Measurements from ENCODE around the gene TOB2.
A peak's percentile ranks its signal among the peaks of the same experiment; 100 is the strongest.

Gene TOB2

DNA sequence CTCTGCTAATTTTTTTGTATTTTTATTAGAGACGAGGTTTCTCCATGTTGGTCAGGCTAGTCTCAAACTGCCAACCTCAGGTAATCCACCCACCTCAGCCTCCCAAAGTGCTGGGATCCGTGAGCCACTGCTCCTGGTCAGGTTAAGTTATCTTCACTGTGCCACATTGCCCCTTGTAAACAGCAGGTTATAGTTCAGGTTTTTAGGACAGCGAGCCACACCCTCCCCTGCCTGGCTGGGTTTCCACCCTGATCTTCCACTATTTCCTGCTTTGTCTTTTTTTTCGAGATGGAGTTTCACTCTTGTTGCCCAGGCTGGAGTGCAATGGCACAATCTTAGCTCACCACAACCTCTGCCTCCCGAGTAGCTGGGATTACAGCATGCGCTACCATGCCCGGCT lies 38.4 kb upstream of the TOB2 start:
- no peaks in the 10 kb centered on the region for H3K9me3 ChIP-seq (ENCODE audit: control insufficient read depth, insufficient read depth, low read depth, low read length)
- H3K36me3 ChIP-seq (ENCODE audit: control insufficient read depth in 2 of 2, insufficient read depth in 1 of 2, low read length in 2 of 2): peaks cover 0 to 3% of the 10 kb centered on the region in 2 experiments; a peak in 2 of 3 replicates
- H3K4me3 ChIP-seq (ENCODE audit: low read depth, low read length): no peak overlapping the region
- H3K4me1 ChIP-seq (ENCODE audit: control insufficient read depth, insufficient read depth, low read length): peaks cover 8% of the 10 kb centered on the region; the same call in 1 of the 2 replicates
- H3K27ac ChIP-seq (ENCODE audit: extremely low read depth, low read depth, low read length): no peak overlapping the region
- ChIA-PET POLR2A (interaction anchor here (1.2 kb wide), 1 partner anchor 39 kb away, joined by 3 read pairs; the partner anchor contains the start of gene TOB2), CTCF (interaction anchor here (1.5 kb wide), 1 partner anchor 33 kb away, joined by 5 read pairs; no protein-coding TSS in a partner anchor)
- TF ChIP-seq KLF1 (tag by site-specific recombination; IDR thresholded peaks at IDR 0.05) (0 out of 2 replicates have a peak, but pooled peaks have one; percentile 8), ZNF223 (tag by site-specific recombination; IDR thresholded peaks at IDR 0.05) (no peak), ZNF362 (tag by site-specific recombination; IDR thresholded peaks at IDR 0.05) (peak; percentile 44; the same call in 1 of the 2 replicates)
- TF ChIP-seq, protein P1, sequence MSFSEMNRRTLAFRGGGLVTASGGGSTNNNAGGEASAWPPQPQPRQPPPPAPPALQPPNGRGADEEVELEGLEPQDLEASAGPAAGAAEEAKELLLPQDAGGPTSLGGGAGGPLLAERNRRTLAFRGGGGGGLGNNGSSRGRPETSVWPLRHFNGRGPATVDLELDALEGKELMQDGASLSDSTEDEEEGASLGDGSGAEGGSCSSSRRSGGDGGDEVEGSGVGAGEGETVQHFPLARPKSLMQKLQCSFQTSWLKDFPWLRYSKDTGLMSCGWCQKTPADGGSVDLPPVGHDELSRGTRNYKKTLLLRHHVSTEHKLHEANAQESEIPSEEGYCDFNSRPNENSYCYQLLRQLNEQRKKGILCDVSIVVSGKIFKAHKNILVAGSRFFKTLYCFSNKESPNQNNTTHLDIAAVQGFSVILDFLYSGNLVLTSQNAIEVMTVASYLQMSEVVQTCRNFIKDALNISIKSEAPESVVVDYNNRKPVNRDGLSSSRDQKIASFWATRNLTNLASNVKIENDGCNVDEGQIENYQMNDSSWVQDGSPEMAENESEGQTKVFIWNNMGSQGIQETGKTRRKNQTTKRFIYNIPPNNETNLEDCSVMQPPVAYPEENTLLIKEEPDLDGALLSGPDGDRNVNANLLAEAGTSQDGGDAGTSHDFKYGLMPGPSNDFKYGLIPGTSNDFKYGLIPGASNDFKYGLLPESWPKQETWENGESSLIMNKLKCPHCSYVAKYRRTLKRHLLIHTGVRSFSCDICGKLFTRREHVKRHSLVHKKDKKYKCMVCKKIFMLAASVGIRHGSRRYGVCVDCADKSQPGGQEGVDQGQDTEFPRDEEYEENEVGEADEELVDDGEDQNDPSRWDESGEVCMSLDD (tag by site-specific recombination; IDR thresholded peaks at IDR 0.05): no peak

DNA sequence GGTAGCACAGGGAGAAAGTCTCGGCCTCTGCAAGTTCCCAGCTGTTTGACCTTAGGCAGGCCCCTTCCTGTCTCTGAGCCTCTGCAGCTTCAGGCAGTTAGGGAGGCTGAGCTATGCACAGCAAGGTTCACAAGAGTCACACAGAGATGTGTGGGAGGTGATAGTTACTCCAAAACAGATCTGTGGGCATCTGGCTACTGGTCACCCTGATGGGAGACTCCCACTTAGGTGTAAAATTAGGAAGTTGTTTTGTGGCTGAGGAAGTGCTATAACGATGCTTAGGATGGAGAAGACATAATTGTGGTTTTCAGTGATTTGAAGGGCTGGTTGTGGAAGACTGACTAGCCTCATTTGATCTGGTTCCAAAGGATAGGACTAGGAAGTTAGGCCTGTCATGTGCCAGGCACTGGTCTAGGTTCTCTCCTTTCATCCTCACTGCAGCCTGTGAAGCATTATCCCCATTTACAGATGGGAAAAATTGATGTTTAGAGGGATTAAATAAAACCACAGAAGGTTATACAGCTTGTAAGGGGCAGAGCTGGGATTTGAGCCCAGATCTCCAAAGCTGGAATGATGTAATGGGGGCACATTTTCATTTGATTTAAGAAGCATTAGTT lies 35.8 kb upstream of the TOB2 start:
- H3K36me3 ChIP-seq (ENCODE audit: control insufficient read depth in 2 of 2, insufficient read depth in 1 of 2, low read length in 2 of 2): peaks cover 3 to 7% of the 10 kb centered on the region in 2 experiments; a peak in 2 of 3 replicates
- ChIA-PET CTCF (interaction anchor here (0.7 to 4.0 kb wide), 3 partner anchors 15 to 35 kb away, joined by 3 to 28 read pairs (median 3); no protein-coding TSS in a partner anchor), POLR2A (no interaction called here)
- peak; percentile 84 for TF ChIP-seq EGR2 (tag by site-specific recombination; IDR thresholded peaks at IDR 0.05; ENCODE audit: low read depth)
- no peak for TF ChIP-seq TSHZ1 (tag by site-specific recombination; IDR thresholded peaks at IDR 0.05; ENCODE audit: borderline replicate concordance)
- TF ChIP-seq ZFHX2 (tag by site-specific recombination; conservative IDR thresholded peaks at IDR 0.05): peak; percentile 74
- no peak overlapping the region for H3K27ac ChIP-seq (ENCODE audit: extremely low read depth, low read depth, low read length)
- H3K9me3 ChIP-seq (ENCODE audit: control insufficient read depth, insufficient read depth, low read depth, low read length): no peaks in the 10 kb centered on the region
- peaks cover 3% of the 10 kb centered on the region; the same call in 1 of the 2 replicates for H3K4me1 ChIP-seq (ENCODE audit: control insufficient read depth, insufficient read depth, low read length)
- H3K4me3 ChIP-seq (ENCODE audit: low read depth, low read length): no peak overlapping the region

- Histone ChIP-seq H3K36me3 (ENCODE audit: control insufficient read depth in 2 of 2, insufficient read depth in 1 of 2, low read length in 2 of 2) (peaks cover 3 to 7% of the 10 kb centered on the region in 2 experiments; a peak in 2 of 3 replicates), H3K27ac (ENCODE audit: extremely low read depth, low read depth, low read length) (no peak overlapping the region), H3K4me1 (ENCODE audit: control insufficient read depth, insufficient read depth, low read length) (no peaks in the 10 kb centered on the region), H3K9me3 (ENCODE audit: control insufficient read depth, insufficient read depth, low read depth, low read length) (no peaks in the 10 kb centered on the region), H3K4me3 (ENCODE audit: low read depth, low read length) (no peak overlapping the region)
- ChIA-PET CTCF (interaction anchor here (0.7 to 4.0 kb wide), 2 partner anchors 16 to 35 kb away, joined by 3 to 28 read pairs; no protein-coding TSS in a partner anchor), POLR2A (no interaction called here)
- no peak for TF ChIP-seq ZNF391 (tag by site-specific recombination; IDR thresholded peaks at IDR 0.05; ENCODE audit: borderline replicate concordance, low read depth)
- TF ChIP-seq ZNF621 (tag by site-specific recombination; IDR thresholded peaks at IDR 0.05): no peak
- TF ChIP-seq ZNF174 (tag by site-specific recombination; IDR thresholded peaks at IDR 0.05): no peak
- no peak for TF ChIP-seq ZNF843 (tag by site-specific recombination; IDR thresholded peaks at IDR 0.05)
- TF ChIP-seq ZNF514 (tag by site-specific recombination; IDR thresholded peaks at IDR 0.05): no peak
- TF ChIP-seq ZNF23 (tag by site-specific recombination; IDR thresholded peaks at IDR 0.05; ENCODE audit: borderline replicate concordance): no peak
- TF ChIP-seq ZNF830 (tag by site-specific recombination; IDR thresholded peaks at IDR 0.05; ENCODE audit: low read depth): no peak
- no peak for TF ChIP-seq ZFP41 (tag by site-specific recombination; IDR thresholded peaks at IDR 0.05; ENCODE audit: borderline replicate concordance)
- no peak for TF ChIP-seq ZNF37A (tag by site-specific recombination; IDR thresholded peaks at IDR 0.05)
- TF ChIP-seq ZNF518A (tag by site-specific recombination; conservative IDR thresholded peaks at IDR 0.05; ENCODE audit: low read depth): no peak
- no peak for TF ChIP-seq ZNF169 (tag by site-specific recombination; IDR thresholded peaks at IDR 0.05)
These were observed 35.3 kb upstream of the TOB2 start for GRCh38 chr22:41481925-41482318.
